ENCODE measurements around the gene SERP1.
A peak's percentile ranks its signal among the peaks of the same experiment; 100 is the strongest.

The SERP1 gene

GRCh38 chr3:150546226-150547044 is at the start of gene SERP1, which contains the start of gene EIF2A:
SERP1 (minus strand) TSS chr3:150546496; CDS start chr3:150546135, 361 bp downstream.
EIF2A (plus strand) TSS chr3:150546787; CDS start chr3:150546803, 16 bp downstream.
- DNase-seq: peak; percentile 99

GRCh38 chr3:150594150-150594549 is 47.9 kb upstream of the SERP1 start:
- DNase-seq: no peak

- DNase-seq: no peak
Measured at GRCh38 chr3:150589759-150590158, 43.5 kb upstream of the SERP1 start.

GRCh38 chr3:150588027-150588830 is 41.9 kb upstream of the SERP1 start:
- DNase-seq: no peak

GRCh38 chr3:150583028-150583427 is 36.7 kb upstream of the SERP1 start:
- DNase-seq: no peak

GRCh38 chr3:150582620-150583019 is 36.3 kb upstream of the SERP1 start:
- DNase-seq: no peak

GRCh38 chr3:150581174-150581573 is 34.9 kb upstream of the SERP1 start:
- DNase-seq: no peak

- DNase-seq: no peak
Measured at GRCh38 chr3:150577855-150578254, 31.6 kb upstream of the SERP1 start.

- DNase-seq: no peak
Measured at GRCh38 chr3:150567328-150567727, 21.0 kb upstream of the SERP1 start.

- no peak for DNase-seq
Measured at GRCh38 chr3:150564243-150564642, 17.9 kb upstream of the SERP1 start.

- no peak for DNase-seq
Measured at GRCh38 chr3:150557725-150558124, 11.4 kb upstream of the SERP1 start.

- no peak for DNase-seq
Measured at GRCh38 chr3:150556792-150557191, 10.5 kb upstream of the SERP1 start.

- no peak for DNase-seq
Measured at GRCh38 chr3:150555859-150556436, 9.7 kb upstream of the SERP1 start.

GRCh38 chr3:150547045-150547741 is 897 bp upstream of the SERP1 start:
- DNase-seq: no peak

GRCh38 chr3:150545419-150546225 is 674 bp downstream of the SERP1 start:
- DNase-seq: no peak

GRCh38 chr3:150544726-150545125 is 1.6 kb downstream of the SERP1 start:
- no peak for DNase-seq

GRCh38 chr3:150544041-150544440 is 2.3 kb downstream of the SERP1 start:
- DNase-seq: no peak

GRCh38 chr3:150543531-150543930 is 2.8 kb downstream of the SERP1 start:
- no peak for DNase-seq

GRCh38 chr3:150543128-150543527 is 3.2 kb downstream of the SERP1 start:
- no peak for DNase-seq

GRCh38 chr3:150540991-150541390 is 5.3 kb downstream of the SERP1 start:
- DNase-seq: no peak

GRCh38 chr3:150540297-150540696 is 6.0 kb downstream of the SERP1 start:
- DNase-seq: no peak

All from activated T-cell treated with anti-CD3 and anti-CD28 coated beads, Interleukin-2, amount 50 U/mL, for 1 hour (primary cell).